Smooth muscle cell of the brain vasculature (primary cell): ENCODE measurements around the gene MAN1A1.

Experiments used
- DNase-seq: peaks from one replicate; pipeline ENCODE4 v3.0.0-alpha.2; 2012; ENCODE audit warnings: low read depth, low spot score

MAN1A1 gene

DNA sequence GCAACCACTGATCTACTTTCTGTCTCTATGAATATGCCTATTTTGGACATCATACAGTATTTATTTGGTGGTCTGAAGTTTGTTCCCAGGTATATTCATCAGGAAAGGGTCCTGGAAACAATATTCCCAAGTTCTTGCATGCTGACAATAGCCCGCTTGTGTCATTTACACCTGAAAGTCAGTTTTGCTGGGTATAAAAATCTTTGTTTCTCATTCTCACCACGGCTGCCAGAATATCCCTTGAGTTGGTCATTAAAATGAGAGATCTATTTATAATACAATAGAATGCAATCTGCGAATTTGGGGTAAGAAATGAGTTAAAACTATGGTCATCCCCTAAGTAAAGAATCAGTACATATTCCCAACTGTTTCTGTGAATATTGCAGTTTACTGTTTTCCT, 79.0 kb downstream of the MAN1A1 start:
- DNase-seq, result no peak

- DNase-seq, result no peak
Observed at GRCh38 chr6:119269266-119270103, 80.1 kb downstream of the MAN1A1 start.

- DNase-seq, result no peak
Observed at GRCh38 chr6:119267126-119267905, 82.2 kb downstream of the MAN1A1 start.

DNA sequence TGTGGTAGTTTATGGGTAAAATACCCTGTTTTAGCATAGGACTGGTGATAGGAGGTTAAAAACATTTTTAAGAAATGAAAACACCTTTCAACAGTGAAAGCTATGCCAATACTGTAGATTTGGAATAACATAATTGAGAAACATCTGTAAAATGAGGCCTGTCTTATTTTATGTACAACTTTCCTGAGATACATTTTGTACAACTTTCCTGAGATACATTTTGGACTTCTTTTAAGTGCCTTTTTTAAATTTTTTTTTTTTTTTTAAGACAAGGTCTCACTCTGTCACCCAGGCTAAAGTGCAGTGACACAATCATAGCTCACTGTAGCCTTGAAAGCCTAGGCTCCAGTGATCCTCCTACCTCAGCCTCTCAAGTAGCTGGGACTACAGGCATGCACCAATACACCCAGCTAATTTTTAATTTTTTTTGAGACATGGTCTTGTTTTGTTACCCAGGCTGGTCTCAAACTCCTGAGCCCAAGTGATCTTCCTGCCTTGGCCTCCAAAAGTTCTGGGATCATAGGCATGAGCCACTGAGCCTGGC, 84.6 kb downstream of the MAN1A1 start:
- no peak for DNase-seq

GRCh38 chr6:119262612-119263011, 86.9 kb downstream of the MAN1A1 start:
- no peak for DNase-seq

GRCh38 chr6:119261944-119262284, 87.6 kb downstream of the MAN1A1 start:
- DNase-seq, result no peak

DNA sequence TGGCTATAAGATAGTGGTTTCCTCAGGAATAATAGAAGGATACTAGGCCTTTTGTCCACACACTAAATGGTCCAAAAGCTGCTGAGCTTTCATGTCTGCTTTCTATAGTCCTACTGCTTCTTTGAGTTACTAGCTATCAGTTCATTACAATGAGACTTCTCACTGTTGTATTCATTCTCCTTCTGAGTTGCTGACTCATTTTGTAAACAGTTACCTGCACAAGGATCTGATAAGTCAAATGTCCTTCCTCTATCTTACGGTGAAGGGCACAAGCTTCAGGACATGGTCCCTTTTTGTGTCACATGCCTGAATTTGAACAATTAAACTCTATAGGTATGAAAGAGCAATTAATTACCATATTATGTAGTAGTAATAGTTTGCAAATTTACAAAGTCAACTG, 90.5 kb downstream of the MAN1A1 start:
- no peak for DNase-seq

DNA sequence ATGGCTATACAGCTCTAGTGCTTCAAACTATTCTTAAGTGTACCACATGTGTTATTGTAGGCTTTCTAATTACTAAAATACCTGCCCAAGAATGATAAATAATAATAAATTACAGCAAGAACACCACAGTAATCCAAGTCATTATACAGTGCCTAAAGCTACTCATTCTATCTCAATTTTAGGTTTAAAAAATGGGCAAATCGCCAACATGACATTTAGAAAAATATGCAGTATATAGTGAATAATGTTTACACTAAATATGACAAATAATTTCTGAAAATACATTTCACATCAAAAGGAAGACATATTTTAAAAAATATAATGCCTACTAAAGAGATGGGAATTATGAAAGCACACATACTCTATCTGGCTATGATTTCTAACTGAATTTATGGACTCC, 91.8 kb downstream of the MAN1A1 start:
- DNase-seq, result no peak

- no peak for DNase-seq
Observed at GRCh38 chr6:119256978-119257462, 92.5 kb downstream of the MAN1A1 start.

DNA sequence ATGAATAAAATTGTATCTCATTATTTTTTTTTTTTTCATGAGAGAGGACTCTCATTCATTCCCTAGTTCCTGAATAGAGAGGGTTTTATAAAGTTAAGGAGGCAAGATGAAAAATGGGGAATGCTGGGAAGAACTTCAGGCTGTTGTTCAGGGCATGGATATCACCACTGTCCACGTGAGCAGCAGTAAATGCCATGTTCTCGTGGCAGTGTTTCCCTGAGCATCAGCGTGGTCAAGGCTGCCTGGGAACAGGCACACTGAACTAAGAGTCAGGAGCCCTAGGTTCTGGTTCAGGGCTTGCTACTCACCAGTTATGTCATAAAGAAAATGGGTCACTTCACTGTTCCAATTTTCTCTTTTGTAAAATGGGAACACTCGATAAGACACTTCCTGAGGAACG, 93.2 kb downstream of the MAN1A1 start:
- DNase-seq, result no peak

DNA sequence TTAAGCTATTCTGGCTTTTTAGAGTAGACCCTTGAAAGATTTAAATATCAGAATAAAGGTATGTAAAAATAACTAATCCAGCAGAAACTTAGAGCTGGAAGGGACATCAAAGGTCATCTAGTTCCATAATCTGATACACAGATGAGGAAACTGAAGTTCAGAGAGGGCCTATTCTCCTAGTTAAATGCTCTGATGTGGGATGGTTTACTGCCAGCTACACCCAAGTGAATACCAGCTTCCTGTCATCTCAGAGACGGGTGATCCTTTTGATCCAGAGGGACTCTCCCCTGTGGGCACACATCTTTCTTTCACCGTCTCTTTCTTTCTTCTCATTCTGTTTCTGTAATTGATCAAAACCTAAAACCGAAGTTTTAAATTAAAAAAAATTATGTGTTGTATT, 94.1 kb downstream of the MAN1A1 start:
- no peak for DNase-seq

DNA sequence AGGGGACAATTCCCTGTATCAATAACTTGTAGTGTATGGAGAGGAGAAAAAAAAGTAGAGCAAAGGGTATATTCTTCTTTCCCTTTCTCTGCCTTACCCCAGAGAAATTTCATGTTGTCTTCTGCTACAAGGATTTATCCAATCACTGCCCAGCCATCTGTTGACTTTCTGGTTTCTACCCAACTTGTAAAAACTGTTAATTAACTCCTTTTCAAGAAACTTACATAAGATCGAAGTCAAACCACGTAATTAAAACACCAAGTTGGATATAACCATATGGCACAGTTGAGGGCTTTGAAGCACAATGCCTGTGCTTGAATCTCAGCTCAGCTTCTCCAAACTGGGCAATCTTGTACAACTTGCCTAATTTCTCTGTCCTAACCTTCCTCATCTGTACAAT, 99.5 kb downstream of the MAN1A1 start:
- DNase-seq, result no peak

DNA sequence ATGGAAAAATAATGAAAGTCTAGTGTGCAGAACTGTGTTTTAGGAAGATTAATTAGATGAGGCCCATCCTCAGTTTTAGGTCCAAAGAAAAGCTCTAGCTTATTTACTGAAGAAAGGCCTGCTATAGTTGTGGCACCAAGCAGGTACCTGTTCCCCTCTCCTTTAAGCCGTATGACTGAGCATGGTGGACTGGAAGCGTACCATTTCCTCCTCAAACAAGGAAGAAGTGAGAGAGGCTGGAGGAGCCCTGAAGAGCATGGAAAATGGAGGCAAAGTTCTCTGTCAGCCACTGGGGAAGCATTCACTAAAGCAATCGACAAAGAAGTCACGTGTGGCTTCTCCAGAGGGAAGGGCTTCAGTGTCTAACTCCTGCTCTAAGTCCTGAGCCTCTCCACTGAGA, 100.2 kb downstream of the MAN1A1 start:
- no peak for DNase-seq

GRCh38 chr6:119247504-119247903, 102.1 kb downstream of the MAN1A1 start:
- DNase-seq, result no peak

- DNase-seq, result no peak
Observed at GRCh38 chr6:119243657-119244056, 105.9 kb downstream of the MAN1A1 start.

DNA sequence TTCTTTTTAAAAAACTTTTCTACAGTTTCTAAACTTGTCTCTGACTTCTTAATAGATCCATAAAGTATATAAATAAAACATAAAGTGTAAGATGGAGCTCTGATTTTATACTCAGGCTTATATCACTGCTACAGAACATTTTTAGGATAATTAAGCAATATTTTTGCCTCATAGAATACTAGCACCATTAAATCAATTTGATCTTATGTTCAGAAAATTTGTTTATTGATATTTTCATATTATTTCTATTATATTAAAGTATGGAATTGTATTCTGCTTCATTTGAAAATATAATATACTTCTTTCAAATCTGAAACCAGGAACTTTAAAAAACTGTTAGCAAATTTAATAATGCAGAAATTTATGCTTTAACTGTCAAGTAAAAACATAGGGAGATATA, 106.5 kb downstream of the MAN1A1 start:
- DNase-seq, result no peak

- DNase-seq, result no peak
Observed at GRCh38 chr6:119241540-119242309, 107.8 kb downstream of the MAN1A1 start.

GRCh38 chr6:119241111-119241465, 108.5 kb downstream of the MAN1A1 start:
- DNase-seq, result peak; percentile 17

- DNase-seq, result no peak
Observed at GRCh38 chr6:119240257-119241110, 109.1 kb downstream of the MAN1A1 start.

GRCh38 chr6:119237177-119237715, 112.3 kb downstream of the MAN1A1 start:
- DNase-seq, result no peak

DNA sequence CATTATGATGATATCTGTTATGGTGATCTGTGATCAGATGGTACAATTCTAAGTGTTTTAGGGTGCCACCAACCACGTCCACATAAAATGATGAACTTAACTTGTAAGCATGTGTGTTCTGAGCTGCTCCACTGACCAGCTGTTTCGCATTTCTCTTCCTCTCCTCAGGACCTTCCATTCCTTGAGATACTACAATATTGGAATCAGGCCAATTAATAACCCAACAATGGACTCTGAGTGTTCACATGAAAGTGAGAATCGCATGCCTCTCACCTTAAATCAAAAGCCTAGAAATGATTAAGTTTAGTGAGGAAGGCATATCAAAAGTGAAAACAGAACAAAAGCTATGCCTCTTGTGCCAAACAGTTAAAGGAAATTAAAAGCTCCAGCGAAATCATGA, 114.6 kb downstream of the MAN1A1 start:
- no peak for DNase-seq
